ENCODE data around the gene MEOX2. TPM values are rescaled to one million over a fixed set of nuclear protein-coding genes. Genes with fewer than 3 reads are reported as not detected.

MEOX2 gene
- total and polyA plus RNA-seq, 2 of the 13 experiments (the other 11 are each of a cell fraction or from before 2014, with no cell fraction given) = not detected

DNA sequence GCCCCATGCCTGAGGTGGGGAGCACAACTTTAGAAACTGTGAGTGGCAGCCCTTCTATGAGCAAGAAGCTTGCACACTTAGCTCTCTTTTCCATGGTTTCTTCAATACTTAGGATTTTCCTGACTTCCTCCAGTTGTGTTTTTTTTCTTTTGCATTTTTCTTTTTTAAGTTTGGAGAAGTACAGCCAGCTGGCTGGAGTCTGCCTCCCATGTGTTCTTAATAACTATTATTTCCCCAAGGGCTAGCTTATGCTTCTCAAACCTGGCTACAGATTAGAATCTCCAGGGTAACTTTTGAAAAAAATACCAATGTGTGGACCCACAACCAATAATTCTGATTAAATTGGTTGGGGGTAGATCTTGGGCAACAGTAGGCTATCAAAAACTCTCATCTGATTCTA, 37.4 kb upstream of the MEOX2 start:
- H4K20me1 ChIP-seq (ENCODE audit: insufficient read depth, low read length) = no peaks in the 10 kb centered on the region
- no peak for DNase-seq (ENCODE audit: low spot score)
- no peaks in the 10 kb centered on the region for H3K79me2 ChIP-seq (ENCODE audit: insufficient read depth, low read length)
- H3K36me3 ChIP-seq (replicated peaks in 1 of 2; ENCODE audit: control insufficient read depth in 1 of 2, insufficient read depth in 2 of 2, low read length in 2 of 2) = no peaks in the 10 kb centered on the region
- no peak overlapping the region for H3K4me3 ChIP-seq (replicated peaks in 1 of 3; ENCODE audit: insufficient read depth in 1 of 3, low read depth in 2 of 3, low read length in 3 of 3)
- no peak overlapping the region for H3K4me2 ChIP-seq (ENCODE audit: low read depth, low read length)
- no peak for FAIRE-seq
- ChIA-PET POLR2A (no interaction called here), CTCF (ENCODE audit: low intra/inter-chr PET ratio, low total read pairs) (no interaction called here)
- H3K4me1 ChIP-seq (ENCODE audit: insufficient read depth, low read length) = no peaks in the 10 kb centered on the region
- in situ Hi-C loops (cut with HindIII; ENCODE audit: extremely low pct_ligation_motif_present, low pct_unique_long_range_greater_than_20kb) = loop anchor here (25.0 kb wide), 1 partner anchor 412 kb away; no protein-coding TSS in a partner anchor
- H3K27ac ChIP-seq (ENCODE audit: extremely low read length, insufficient read depth, low read length) = no peak overlapping the region
- H3K9ac ChIP-seq (ENCODE audit: insufficient read depth, low read depth, low read length) = no peak overlapping the region
- no peak for ATAC-seq
- no peak for TF ChIP-seq ATM (IDR thresholded peaks at IDR 0.05; ENCODE audit: borderline replicate concordance)
- no peak for TF ChIP-seq JUND (CRISPR knock-in tag; IDR thresholded peaks at IDR 0.05)
- TF ChIP-seq CCDC6 (CRISPR knock-in tag; IDR thresholded peaks at IDR 0.05) = no peak
- TF ChIP-seq ZNF543 (CRISPR knock-in tag; IDR thresholded peaks at IDR 0.05) = no peak
- TF ChIP-seq ZNF34 (CRISPR knock-in tag; IDR thresholded peaks at IDR 0.05; ENCODE audit: borderline replicate concordance) = no peak
- no peak for TF ChIP-seq ZNF367 (CRISPR knock-in tag; IDR thresholded peaks at IDR 0.05; ENCODE audit: borderline replicate concordance)
- TF ChIP-seq, protein P1, sequence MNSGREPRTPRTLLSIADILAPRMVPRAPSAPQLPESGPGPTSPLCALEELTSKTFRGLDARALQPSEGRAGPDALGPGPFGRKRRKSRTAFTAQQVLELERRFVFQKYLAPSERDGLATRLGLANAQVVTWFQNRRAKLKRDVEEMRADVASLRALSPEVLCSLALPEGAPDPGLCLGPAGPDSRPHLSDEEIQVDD (CRISPR knock-in tag; IDR thresholded peaks at IDR 0.05; ENCODE audit: borderline replicate concordance) = no peak
- no peak for TF ChIP-seq RFXAP (CRISPR knock-in tag; IDR thresholded peaks at IDR 0.05; ENCODE audit: borderline replicate concordance)
- no peak for TF ChIP-seq ZNF709 (CRISPR knock-in tag; IDR thresholded peaks at IDR 0.05)
- intact Hi-C loops (cut with micrococcal nuclease; ENCODE audit: unreplicated experiment) = loop anchor here (5.0 to 10.0 kb wide), 2 partner anchors 351 to 1007 kb away; no protein-coding TSS in a partner anchor
- BruUV-seq (replicated peaks) = no TSS peak
- no peaks in the 10 kb centered on the region for H3K9me3 ChIP-seq (ENCODE audit: low read length)
- no peak overlapping the region for H2AFZ ChIP-seq (ENCODE audit: low read length)
- H3K27me3 ChIP-seq (ENCODE audit: control insufficient read depth in 1 of 2, insufficient read depth in 2 of 2, low read length in 2 of 2) = no peaks in the 10 kb centered on the region
